CD4-positive, alpha-beta T cell treated with Interleukin-4 for 4 hours (primary cell): Measurements from ENCODE around the gene GARIN1A.

Experiments
- DNase-seq: peaks from one replicate; pipeline ENCODE4 v3.0.0-alpha.2; 2020

The GARIN1A gene

DNA sequence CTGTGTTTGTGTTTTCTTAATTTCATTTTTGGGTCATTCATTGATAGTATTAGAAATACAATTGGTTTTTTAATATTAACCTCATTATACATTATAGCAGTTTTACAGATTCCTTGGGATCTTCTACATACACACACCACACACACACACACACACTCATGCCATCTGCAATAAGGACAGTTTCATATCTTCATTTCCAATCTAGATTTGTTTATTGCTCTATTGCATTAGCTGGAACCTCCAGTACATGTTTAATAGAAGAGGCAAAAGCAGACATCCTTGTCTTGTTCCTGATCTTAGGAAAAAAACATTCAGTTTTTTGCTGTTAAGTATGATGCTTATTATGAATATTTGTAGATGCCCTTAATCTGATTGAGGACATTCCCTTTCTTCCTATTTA is 49.3 kb downstream of the GARIN1A start:
- DNase-seq, result no peak
